Lower leg skin (tissue), 4 donors: ENCODE data around the gene GPC4. TPM values are rescaled to one million over a fixed set of nuclear protein-coding genes. Genes with fewer than 3 reads are reported as not detected.

Source experiments
- DNase-seq, 2 donors: peaks; one replicate each; pipeline ENCODE4 v3.0.0-alpha.2; 2019; ENCODE audit warnings: low spot score in 2 of 2
- H3K4me3 ChIP-seq: fragments of 200-600 bp; sonication (generic); 2 replicates; pipeline ENCODE4 v1.5.1; 2017; ENCODE audit warnings: mild to moderate bottlenecking, low read depth; ENCODE audit not compliant: poor library complexity, severe bottlenecking
- POLR2A ChIP-seq, 2 donors: fragments of 450-650 bp; IDR thresholded peaks; one replicate each; pipeline ENCODE4 v1.6.1; 2016 to 2017; ENCODE audit warnings: antibody characterized with exemption in 2 of 2, mild to moderate bottlenecking in 1 of 2, moderate library complexity in 1 of 2
- WGBS, 2 donors: methylation state at CpG; one replicate each; pipeline ENCODE4 v1.1.5; 2018; 5-methylcytosine and 5-hydroxymethylcytosine counted together
- intact Hi-C: fragments of 100-400 bp; cut with DNase I; formaldehyde crosslinking; loops from one replicate; pipeline ENCODE4 v1.15.0; 2023; ENCODE audit warnings: low total_unique reads
- total RNA-seq, 4 donors: library from RNA; depleted of rRNA; stranded (reverse); fragments of >200 nt; gene quantifications; one replicate each; pipeline ENCODE4 v1.1.0, GENCODE V29; 2016
- TF ChIP-seq, protein P1 (sequence below), 3 donors: fragments of 450-650 bp; IDR thresholded peaks; one replicate each; pipeline ENCODE4 v1.5.1; 2016; ENCODE audit warnings: antibody characterized with exemption in 3 of 3, mild to moderate bottlenecking in 3 of 3, moderate library complexity in 2 of 3

The GPC4 gene
- total RNA-seq, 4 donors from 2014 or later: 2.7 to 7.2 (median 3.7) TPM

DNA sequence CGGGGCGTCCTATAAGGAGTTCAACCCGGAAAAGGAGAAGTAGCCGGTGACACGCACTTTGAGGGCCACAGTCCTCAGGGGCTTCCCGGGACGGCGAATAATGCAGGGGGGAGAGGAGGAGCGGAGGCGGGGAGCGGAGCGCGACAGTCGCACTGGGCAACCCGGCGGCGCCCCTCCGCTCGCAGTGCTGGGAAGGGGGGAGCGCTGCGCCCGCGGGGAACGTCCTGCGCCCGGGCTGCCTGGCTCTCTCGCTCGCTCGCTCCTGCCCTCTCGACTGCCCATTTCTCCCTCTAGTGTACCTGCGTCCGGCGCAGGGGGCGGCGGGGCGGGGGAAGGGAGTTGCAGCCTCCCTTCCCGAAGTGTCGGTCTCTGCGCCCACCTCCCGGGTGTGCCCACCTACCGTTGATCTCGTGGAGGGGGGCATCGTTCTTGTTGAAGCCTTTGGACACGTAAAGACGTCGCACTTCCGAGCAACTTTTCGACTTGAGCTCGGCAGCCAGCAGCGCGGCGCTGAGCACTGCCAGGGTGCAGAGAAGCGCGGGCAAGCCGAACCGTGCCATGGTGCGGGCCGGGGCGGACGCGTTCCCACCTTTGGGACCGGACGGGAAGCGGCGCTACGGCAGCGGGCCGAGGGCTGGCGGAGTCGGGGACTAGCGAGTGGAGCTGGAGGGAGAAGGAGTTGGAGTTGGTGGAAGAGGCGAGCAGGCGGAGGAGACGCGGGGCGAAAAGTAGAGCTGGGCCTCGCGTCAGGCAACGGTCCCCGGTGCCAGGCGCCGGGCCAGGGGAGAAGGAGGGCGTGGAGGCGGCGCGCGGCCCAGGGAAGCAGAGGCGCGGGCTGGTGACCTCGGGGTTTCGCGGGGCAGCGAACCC lies 648 bp downstream of the GPC4 start:
- H3K4me3 ChIP-seq: peak overlapping the region; percentile 35
- peak in 1 of 2 donors; percentile 82 for DNase-seq
- intact Hi-C loops: no loop called here
- WGBS, 2 donors: 0 to 38% methylated on average over 40 to 89 of the region's 93 CpGs
- TF ChIP-seq, protein P1, sequence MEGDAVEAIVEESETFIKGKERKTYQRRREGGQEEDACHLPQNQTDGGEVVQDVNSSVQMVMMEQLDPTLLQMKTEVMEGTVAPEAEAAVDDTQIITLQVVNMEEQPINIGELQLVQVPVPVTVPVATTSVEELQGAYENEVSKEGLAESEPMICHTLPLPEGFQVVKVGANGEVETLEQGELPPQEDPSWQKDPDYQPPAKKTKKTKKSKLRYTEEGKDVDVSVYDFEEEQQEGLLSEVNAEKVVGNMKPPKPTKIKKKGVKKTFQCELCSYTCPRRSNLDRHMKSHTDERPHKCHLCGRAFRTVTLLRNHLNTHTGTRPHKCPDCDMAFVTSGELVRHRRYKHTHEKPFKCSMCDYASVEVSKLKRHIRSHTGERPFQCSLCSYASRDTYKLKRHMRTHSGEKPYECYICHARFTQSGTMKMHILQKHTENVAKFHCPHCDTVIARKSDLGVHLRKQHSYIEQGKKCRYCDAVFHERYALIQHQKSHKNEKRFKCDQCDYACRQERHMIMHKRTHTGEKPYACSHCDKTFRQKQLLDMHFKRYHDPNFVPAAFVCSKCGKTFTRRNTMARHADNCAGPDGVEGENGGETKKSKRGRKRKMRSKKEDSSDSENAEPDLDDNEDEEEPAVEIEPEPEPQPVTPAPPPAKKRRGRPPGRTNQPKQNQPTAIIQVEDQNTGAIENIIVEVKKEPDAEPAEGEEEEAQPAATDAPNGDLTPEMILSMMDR (IDR thresholded peaks at IDR 0.05): no peak
- TF ChIP-seq POLR2A (IDR thresholded peaks at IDR 0.05): no peak

DNA sequence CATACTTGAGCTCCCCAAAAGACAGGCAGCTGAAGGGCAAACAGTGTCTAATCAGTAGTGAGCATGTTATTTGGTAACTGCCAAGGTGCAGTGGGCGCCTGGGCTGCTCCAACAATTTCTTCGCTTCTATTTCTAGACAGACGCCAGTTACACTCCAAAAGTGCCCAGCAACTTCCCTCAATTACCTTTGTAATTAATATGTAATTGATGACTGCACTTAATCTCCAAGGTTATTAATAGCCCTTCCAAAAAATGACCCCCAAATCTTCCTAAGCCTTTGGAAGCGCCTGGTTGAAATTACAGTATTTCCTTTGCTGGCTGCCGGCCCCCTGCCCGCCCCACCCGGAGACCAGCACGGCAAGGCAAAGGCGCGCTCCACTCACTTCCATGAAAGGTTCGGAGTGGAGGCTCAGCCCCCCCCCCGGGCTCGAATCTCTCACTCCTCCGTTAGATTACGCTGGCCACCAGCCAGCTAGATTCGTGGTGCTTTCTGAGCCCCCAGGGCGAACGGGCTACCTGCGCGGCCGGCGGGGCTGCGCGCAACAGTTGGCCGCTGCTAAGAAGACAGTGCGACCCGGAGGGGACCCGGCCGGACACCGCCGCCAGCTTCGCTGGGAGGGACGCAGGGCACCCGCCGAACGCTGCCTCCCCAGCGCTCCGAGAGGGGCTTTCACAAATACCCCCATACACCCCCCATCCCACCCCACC lies 1.9 kb downstream of the GPC4 start:
- TF ChIP-seq, protein P1 (IDR thresholded peaks at IDR 0.05): no peak
- TF ChIP-seq POLR2A (IDR thresholded peaks at IDR 0.05): no peak
- 38 to 42% methylated on average over 8 to 38 of the region's 38 CpGs for WGBS, 2 donors
- intact Hi-C loops: no loop called here
- peak overlapping the region; percentile 6 for H3K4me3 ChIP-seq
- no peak for DNase-seq

DNA sequence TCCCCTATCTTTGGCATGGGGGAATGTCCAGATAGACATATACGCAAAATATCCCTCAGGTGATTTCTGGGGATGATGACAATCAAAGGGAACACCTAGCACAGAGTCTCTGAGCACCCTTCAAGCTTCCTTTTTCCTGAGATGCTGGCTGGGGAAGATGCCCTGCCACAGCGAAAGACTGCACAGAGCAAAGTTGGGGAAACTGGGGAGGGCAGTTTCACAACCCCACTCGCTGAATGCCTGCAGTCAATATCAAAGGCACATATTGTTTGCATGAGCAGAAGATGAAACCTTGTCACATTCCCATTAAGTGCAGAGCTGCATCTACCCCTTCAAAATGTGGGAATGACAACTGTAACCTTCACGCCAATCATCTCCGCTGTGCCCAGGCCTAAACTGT lies 2.6 kb downstream of the GPC4 start:
- TF ChIP-seq, protein P1 (IDR thresholded peaks at IDR 0.05): no peak
- TF ChIP-seq POLR2A (IDR thresholded peaks at IDR 0.05): no peak
- intact Hi-C loops: no loop called here
- 70 to 83% methylated on average over 5 of the region's 5 CpGs for WGBS, 2 donors
- no peak overlapping the region for H3K4me3 ChIP-seq
- DNase-seq: no peak

DNA sequence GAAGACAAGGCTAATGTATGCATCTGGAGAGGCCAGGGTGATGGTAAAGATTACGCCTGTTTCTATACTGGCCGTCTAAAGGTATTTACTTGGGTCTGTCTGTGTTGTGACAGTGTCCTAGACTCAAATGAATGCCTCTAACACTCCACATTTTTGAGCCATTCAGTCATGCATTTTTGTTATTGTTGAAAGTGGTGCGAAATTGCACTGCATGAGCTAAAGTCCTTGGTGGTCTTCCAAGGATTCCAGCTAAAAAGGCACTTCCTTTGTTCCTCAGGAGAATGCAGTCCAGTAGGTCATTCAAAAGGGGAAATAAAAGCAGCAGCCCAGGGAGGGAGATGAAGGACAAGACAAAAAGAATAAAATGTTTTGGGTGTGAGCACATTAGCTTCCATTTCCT lies 3.0 kb downstream of the GPC4 start:
- DNase-seq: no peak
- TF ChIP-seq, protein P1 (IDR thresholded peaks at IDR 0.05): no peak
- no peak for TF ChIP-seq POLR2A (IDR thresholded peaks at IDR 0.05)
- H3K4me3 ChIP-seq: no peak overlapping the region
- intact Hi-C loops: no loop called here
- WGBS, 2 donors: 68 to 76% methylated on average over 3 of the region's 3 CpGs

DNA sequence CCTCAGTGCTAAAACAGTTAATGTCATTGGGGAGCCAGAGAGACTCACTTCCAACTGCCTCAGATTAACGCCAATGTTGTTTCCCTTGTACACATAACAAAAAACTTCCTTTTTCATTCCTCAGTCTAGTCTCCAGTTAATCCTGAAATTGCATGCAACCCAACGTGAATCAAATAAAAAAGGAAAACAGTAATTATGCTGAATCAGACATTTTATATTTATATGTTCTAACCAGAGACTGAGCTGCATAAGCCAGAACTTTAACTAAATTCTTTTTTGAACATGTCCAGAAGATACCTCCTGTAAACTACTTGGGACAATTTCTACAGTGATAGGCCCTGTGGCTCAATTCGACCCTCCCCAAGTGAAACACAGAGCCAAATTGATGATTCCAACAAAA lies 4.7 kb downstream of the GPC4 start:
- intact Hi-C loops: no loop called here
- no peak for TF ChIP-seq POLR2A (IDR thresholded peaks at IDR 0.05)
- TF ChIP-seq, protein P1 (IDR thresholded peaks at IDR 0.05): no peak
- DNase-seq: no peak
- 45 to 46% methylated on average over 3 of the region's 3 CpGs for WGBS, 2 donors
- no peak overlapping the region for H3K4me3 ChIP-seq
